HUDEP-2 (cell line): ENCODE data around the gene FNDC10.

ENCODE experiments used
- DNase-seq, 76 experiments: peaks; one replicate each; lab custom pipeline; 2025; ENCODE audit not compliant: unreplicated experiment in 76 of 76; lab: John Stamatoyannopoulos, UW

Gene FNDC10

DNA sequence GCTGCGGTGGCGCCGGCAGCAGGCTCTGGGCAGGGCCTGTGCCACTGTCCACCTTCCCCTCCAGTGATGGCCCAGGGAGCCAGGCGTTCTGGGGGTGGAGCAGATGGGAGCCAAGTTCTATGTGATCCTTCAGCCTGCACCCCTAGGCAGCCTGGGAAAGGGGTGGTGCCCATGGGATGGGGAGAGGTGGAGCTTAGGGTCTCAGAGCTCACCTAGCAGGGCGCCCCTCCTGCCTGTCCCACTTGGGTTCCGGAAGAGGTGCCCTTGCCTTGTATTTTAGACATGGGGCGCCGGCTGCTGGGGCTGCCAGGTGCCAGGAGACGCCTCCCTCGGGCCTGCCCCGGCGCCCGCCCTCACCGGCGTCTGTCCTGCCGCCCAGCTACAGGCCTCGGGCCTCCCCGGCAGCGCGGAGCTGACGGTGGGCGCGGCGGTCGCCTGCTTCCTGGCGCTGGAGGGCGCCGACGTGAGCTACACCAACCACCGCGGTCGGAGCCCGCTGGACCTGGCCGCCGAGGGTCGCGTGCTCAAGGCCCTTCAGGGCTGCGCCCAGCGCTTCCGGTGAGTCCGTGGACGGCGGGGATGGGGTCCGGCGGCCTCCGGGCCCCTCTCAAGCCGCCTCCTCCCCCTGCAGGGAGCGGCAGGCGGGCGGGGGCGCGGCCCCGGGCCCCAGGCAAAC lies 29.0 kb upstream of the FNDC10 start:
- DNase-seq = no peak

DNA sequence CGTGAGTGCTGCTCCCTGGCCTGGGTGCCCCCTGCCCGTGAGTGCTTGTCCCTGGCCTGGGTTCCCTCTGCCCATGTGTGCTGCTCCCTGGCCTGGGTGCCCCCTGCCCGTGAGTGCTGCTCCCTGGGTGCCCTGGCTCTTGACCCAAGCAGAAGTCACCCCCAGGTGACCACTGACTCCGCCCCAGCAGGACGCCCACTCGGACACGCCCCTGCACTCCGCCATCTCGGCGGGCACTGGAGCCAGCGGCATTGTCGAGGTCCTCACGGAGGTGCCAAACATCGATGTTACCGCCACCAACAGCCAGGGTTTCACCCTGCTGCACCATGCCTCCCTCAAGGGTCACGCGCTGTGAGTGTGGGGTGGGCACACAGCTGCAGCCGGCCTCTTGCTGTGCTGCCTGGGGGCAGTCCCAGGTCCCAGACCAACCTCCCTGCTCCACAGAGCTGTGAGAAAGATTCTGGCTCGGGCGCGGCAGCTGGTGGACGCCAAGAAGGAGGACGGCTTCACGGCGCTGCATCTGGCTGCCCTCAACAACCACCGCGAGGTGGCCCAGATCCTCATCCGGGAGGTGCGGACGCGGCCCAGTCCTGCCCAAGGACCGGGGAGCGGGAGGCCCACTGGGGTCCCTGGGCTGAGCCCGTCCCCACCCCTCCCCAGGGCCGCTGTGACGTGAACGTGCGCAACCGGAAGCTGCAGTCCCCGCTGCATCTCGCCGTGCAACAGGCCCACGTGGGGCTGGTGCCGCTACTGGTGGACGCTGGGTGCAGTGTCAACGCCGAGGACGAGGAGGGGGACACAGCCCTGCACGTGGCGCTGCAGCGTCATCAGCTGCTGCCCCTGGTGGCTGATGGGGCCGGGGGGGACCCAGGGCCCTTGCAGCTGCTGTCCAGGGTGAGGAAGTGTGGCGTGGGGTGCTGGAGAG lies 28.2 kb upstream of the FNDC10 start:
- DNase-seq = no peak

DNA sequence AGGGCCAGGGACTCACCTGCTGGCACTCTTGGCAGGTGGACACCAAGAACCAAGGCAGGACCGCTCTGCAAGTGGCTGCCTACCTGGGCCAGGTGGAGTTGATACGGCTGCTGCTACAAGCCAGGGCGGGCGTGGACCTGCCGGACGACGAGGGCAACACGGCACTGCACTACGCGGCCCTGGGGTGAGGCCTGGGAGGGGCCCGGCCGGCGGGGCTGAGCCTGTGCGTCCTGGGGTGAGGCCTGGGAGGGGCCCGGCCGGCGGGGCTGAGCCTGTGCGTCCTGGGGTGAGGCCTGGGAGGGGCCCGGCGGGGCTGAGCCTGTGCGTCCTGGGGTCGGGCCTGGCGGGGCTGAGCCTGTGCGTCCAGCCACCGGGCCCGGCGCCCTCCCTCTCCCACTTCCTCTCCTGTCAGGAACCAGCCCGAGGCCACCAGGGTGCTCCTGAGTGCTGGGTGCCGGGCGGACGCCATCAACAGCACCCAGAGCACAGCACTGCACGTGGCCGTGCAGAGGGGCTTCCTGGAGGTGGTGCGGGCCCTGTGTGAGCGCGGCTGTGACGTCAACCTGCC lies 27.4 kb upstream of the FNDC10 start:
- peak in 27 of 76 experiments; percentile 5 to 50 (median 26) for DNase-seq

DNA sequence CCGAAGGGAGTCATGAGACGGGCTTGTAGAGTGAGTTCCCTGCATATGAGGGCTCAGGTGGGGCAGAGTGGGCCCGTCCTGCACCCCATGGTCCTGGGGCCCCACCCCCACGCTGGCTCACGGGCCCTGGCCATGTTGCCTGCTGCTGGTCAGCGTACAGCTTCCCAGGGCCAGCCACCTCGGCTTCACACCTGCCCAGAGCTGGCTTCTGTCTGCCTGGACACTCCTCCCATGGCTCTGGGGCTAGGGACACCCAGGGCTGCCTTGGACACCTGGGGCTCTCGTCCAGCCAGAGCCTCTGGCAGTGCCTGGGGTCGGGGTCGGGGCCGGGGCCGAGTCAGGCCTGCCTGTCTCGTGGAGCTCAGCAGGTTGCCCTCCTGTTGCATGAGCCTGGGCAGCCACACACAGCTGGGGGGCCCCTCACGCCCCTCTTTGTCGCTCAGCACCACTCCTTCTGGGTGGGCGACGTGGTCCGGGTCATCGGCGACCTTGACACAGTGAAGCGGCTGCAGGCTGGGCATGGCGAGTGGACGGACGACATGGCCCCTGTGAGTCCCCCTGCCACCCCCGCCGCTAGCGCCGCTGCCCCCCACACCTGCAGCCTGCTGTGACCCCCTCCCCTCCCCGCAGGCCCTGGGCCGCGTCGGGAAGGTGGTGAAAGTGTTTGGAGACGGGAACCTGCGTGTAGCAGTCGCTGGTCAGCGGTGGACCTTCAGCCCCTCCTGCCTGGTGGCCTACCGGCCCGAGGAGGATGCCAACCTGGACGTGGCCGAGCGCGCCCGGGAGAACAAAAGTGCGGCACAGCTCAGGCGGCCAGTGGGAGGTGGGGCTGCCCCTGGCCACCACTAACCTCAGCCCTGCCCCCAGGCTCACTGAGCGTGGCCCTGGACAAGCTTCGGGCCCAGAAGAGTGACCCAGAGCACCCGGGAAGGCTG lies 26.5 kb upstream of the FNDC10 start:
- no peak for DNase-seq

DNA sequence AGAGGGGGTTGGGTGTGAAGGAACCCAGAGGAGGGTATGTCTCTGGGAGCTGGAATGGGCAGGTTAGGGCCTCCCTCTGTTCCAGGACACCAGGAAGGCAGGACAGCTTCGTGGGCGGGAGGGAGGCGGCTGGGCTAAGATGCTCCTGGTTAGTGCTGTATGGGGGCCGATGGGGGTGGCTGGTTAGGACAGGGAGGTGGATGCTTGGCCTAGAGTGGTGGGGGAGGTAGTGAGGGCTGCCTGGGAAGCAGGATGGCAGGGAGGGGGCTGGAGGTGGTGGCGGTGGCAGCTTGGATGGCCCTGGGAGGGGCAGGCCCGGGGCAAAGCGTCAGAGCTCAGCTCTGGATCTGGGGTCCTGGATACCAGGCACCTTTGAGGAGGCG lies 25.9 kb upstream of the FNDC10 start:
- no peak for DNase-seq

DNA sequence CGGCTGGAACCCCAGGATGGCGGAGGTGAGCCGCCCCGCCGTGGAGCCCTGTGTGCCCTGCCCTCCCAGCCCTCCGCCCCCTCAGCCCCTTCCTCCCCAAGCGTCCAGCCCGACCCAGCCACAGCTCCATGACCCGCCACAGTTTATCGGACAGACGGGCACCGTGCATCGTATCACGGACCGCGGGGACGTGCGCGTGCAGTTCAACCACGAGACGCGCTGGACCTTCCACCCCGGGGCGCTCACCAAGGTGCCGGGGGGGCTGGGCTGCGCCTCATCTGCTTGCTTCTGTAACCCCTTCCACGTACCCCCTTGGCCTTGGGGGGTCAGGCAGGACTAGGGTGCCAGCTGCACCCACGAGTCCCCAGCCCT lies 25.5 kb upstream of the FNDC10 start:
- DNase-seq = no peak

DNA sequence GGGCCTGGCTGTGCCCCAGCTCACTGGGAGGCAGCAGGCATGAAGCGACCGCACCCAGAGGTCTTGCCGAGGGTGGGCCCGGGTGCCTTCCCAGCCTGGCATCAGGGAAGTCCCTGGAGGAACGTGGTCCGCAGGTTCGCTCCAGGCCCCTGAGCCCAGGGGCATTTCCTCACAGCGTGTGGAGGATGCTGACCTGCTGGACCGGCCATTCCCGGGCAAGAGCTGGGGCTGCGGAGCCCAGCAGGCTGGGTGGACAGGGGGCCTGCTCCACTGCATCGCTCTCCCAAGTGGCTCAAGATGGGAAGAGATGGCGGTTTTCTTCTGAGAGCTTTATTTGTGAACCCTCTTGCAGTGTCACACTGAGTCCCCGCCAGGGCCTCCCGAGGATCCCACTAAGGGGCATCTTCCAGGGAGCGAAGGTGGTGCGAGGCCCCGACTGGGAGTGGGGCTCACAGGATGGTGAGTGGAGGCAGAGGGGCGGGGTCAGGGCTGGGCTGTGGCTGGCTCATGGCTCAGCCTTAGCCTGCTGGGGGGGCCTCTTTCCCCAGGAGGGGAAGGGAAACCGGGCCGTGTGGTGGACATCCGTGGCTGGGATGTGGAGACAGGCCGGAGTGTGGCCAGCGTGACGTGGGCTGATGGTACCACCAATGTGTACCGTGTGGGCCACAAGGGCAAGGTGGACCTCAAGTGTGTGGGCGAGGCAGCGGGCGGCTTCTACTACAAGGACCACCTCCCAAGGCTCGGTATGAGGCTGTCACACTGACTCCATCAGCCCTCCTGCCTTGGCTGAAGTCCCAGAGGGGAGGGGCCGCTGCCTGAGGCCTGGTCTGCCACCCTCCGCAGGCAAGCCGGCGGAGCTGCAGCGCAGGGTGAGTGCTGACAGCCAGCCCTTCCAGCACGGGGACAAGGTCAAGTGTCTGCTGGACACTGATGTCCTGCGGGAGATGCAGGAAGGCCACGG lies 24.8 kb upstream of the FNDC10 start:
- DNase-seq = peak in 20 of 76 experiments; percentile 4 to 48 (median 22)

DNA sequence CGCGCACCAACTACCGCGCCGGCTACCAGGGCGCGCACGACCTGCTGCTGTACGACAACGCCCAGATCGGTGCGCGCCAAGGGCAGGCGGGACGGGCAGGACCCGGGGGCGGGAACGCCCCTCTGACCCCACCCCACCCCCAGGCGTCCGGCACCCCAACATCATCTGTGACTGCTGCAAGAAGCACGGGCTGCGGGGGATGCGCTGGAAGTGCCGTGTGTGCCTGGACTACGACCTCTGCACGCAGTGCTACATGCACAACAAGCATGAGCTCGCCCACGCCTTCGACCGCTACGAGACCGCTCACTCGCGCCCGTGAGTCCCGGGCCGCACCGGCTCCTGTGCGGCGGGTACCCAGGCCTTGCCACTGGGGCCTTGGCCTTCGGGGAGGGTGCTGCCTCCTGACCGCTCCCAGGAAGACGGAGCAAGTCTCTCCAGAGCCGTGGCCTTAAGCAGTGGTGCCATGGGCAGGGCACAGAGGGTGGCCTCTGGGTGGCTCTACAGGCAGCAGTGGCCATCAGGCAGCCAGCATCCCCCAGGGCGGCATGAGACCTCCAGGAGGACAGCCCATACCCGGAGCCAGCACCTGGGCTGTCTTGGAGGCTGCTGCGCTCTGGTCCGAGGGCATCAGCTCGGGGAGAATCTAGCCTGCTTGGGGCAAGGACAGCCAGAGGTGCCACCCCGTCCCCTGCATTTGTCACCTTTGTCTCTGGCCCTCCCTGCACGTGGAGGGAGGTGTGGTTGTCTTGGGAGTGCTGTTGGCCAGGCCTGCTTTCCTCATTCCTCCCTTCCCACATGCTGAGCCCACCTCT lies 23.9 kb upstream of the FNDC10 start:
- DNase-seq = no peak

DNA sequence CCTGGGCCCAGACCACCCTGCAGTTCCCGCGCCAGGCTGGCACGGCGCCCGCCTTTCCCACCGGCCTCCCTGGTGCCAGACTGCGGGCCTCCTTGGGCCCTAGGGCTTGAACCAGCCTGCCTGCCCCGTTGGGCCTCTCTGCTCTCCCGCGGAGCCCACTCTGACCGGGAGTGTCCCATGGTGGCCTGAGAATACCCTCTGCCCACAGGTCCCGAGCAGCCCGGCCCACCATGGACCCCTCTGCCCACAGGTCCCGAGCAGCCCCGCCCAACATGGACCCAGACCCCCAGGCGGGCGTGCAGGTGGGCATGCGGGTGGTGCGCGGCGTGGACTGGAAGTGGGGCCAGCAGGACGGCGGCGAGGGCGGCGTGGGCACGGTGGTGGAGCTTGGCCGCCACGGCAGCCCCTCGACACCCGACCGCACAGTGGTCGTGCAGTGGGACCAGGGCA lies 23.3 kb upstream of the FNDC10 start:
- no peak for DNase-seq

DNA sequence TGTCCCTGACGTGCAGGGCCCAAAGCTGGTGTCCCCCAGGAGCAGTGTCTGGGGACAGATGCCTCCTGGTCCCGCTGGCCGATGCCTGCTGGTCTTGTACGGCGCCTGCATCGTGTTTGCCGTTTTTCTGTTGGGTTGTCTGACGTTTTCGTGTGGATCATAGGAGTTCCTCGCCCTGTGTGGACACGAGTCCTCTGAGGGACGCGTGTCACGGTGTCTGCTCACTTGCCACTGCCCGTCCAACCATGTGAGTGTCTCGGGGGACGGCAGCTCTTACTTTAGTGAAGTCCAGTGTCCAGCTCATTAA lies 22.8 kb upstream of the FNDC10 start:
- DNase-seq = no peak

DNA sequence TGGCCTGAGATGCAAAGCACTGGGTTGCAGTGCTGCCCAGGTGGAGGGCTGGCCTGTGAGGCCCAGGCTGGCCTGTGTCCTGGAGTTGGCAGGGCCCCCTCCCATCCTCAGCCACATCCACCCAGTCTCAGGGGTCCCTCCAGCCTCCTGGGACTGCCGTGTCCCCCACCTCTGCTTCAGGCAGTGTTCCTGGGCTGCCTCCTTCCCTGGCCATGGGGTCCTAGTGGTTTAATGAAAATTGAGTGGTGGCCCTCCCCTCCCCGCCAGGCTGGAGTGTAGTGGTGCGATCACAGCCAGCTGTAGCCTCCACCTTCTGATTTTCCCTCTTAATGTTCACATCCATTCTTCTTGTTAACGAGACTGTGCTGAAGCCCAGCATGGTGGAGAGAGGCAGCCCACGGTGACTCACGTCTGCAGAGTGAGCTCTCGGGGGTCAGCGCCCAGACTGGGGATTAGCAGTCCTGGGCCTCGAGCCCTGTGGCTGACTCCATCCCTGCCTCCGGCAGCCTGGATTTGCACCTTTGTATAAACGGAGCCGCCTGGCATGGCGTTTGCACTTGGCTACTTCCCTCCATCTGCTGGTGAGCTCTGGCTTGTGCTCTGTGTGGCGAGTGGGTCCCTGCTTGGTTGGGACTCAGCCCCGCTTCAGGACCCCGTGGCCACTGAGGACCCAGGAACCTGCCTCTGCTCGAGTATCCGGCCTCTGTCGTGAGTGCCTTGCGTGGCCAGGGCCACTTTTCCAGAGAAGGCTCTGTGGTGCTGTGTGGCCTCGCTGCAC lies 22.3 kb upstream of the FNDC10 start:
- no peak for DNase-seq

DNA sequence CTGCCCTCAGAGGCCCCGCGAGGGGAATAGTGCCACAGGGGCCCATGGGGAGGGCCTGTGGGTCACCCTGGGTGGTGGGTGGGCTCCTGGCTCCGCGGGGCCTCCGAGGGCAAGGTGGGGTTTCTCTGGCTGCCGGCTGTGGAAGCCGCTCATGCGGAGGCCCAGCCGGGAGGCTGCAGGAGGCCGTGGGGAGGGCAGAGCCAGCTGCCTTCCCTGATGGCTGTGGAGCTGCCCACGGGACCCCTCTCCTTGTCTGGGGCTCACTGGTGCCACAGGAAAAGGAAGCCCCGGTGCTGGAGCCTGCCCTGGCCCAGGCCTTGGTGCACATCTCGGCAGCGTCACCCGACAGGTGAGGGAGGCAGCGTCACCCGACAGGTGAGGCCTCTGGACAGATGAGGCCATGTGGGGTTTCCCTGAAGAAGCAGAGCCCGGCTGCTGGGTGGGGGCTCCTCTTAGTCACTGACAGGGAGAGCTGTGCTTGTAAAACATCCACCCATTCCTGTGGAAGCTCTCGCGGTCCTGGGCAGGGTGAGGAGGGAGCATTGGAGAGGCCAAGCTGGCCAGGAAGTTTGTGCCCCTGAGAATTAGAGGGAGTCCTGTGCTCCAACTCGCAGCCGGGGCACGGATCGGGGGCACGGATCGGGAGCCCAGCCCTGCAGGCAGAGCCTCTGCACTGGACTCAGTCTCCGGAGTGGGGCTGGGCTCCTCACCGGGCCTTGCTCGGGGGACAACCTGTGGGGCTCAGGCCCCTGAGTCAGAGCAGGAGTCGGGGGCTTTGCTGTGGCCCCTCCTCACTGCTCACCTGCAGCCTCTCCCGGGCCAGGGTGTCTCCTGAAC lies 21.5 kb upstream of the FNDC10 start:
- no peak for DNase-seq

DNA sequence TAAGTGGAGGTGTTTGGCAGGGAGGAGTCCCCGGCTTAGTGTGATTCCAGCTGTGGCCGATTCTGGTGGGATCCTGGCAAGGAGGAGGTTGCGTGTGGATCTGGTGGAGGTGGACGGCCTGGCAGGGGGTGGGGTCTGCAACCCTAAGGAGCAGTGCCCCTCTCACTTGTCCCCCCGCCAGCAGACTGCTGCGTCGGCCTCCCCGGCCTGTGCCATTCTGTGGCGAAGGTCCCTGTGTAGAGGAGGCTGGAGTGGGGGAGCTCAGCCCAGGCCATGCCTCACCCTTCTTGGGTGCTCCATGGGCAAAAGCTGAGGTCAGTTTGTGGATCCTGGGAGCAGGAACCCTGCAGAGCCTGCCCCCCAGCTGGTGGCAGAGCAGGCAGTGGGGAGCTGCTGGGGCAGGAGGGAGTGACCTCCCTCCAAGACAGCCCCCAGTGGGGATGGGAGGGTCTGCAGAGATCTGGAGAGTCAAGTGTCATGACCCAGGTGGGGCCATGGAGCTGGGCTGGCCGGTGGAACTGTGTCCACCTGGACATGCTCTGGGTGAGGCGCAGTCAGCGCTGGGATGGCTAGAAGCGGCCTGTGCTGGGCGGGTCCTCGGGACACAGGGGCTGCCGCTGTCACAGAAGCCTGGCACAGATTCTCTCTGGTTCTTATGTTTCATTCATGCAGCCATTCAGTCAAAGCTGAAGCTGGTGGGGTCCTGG lies 20.7 kb upstream of the FNDC10 start:
- DNase-seq = no peak

DNA sequence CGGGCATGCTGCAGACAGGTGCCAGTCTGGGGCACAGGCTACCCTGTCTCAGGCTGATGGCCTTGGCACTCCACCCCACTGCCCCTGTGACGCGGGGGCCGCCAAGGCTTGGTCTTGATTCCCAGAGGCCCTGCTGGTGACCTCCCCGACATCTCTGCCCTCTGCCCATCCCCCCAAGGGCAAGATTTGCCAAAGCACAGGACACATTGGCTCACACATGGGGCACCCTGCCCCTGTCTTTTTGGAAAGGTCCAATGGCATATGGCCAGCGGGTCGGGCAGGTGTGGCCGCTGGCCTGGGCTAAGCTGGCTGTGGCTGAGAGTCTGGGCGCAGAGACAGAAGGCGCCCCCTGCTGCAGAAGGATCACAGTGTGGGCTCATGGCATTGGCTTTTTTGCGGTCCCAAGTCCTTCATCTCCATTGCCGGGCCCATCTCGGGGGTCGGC lies 20.0 kb upstream of the FNDC10 start:
- DNase-seq = peak in 22 of 76 experiments; percentile 12 to 63 (median 20)

DNA sequence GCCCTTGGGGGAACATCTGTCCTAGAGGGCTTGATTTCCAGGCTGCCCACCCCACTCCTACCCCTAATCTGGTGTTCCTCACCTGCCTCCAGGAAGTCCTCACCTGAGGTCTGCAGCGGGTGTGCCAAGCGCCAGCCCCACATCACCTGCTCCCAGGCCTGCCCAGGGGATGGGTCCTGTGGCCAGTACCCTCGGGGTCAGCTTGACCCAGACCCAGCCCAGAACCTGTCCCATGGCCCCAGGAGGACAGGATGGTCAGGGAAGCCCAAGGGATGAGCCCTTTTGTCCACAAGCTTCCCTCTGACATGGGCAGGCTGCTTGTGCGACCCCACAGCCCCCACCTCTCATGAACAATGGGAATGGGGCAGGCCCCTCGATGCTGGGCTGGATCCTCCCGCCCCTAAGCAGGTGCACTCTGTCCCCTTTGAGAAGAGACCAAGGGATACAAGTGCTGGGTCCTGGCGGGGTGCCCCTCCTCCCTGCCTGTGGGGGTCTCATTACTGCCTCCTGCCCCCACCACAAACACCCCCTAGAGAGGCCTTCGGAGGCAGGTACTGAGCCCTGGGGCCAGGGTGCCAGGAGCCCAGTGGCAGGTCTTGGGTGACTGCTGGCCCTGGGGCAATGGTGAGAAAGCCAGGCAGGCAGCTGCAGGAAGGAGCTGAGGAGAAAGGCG lies 18.6 kb upstream of the FNDC10 start:
- DNase-seq = no peak

DNA sequence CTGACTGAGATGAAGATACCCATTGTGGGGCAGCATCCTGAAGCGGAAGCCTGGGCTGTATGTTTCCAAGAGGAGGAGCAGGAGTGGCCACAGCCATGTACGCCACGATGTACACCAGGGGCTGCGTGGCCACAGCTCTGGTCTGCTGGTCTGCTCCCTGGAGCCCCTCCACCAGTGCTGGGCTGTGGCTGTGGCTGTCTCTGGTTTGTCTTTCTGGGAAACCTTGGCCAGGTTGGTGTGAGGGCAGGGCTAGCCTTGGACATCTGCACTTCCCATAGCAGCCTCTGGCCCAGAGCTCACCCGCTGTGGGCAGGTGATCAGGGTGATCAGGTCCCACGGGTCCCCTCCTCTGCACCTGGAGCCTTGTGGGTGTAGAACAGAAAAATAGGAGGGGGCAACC lies 18.0 kb upstream of the FNDC10 start:
- DNase-seq = no peak
